OCI-LY1 (cell line): ENCODE measurements around the gene ELP2.
A peak's percentile ranks its signal among the peaks of the same experiment; 100 is the strongest.

Experiments used
- H2AFZ ChIP-seq: fragments of 200-600 bp; sonication (generic), shearing (Covaris generic); 2 replicates; pipeline ENCODE4 v1.6.0; 2014; ENCODE audit warnings: antibody characterized with exemption, mild to moderate bottlenecking, low read length
- H3F3A ChIP-seq: fragments of 200-600 bp; sonication (generic), shearing (Covaris generic); 2 replicates; pipeline ENCODE4 v1.6.0; 2014; ENCODE audit warnings: mild to moderate bottlenecking, antibody characterized with exemption, low read length, moderate library complexity; ENCODE audit not compliant: insufficient read depth
- H3K27ac ChIP-seq: fragments of 200-600 bp; sonication (generic); 2 replicates; pipeline ENCODE4 v1.5.1; 2014; ENCODE audit warnings: low read length, mixed run types, mild to moderate bottlenecking, low read depth; ENCODE audit not compliant: poor library complexity, severe bottlenecking
- H3K27me3 ChIP-seq: fragments of 200-600 bp; sonication (generic); 2 replicates; pipeline ENCODE4 v1.6.0; 2014; ENCODE audit warnings: antibody characterized with exemption, mild to moderate bottlenecking, low read length, moderate library complexity; ENCODE audit not compliant: insufficient read depth
- H3K36me3 ChIP-seq: fragments of 200-600 bp; sonication (generic); 2 replicates; pipeline ENCODE4 v1.6.1; 2014; ENCODE audit warnings: mild to moderate bottlenecking, antibody characterized with exemption, low read length, moderate library complexity, mixed read lengths; ENCODE audit not compliant: insufficient read depth
- H3K4me1 ChIP-seq: fragments of 200-600 bp; sonication (generic); 2 replicates; pipeline ENCODE4 v1.5.1; 2014; ENCODE audit warnings: mild to moderate bottlenecking, low read length, moderate library complexity; ENCODE audit not compliant: insufficient read depth, severe bottlenecking
- H3K4me2 ChIP-seq: fragments of 200-600 bp; sonication (generic), shearing (Covaris generic); 2 replicates; pipeline ENCODE4 v1.6.1; 2014; ENCODE audit warnings: low read length
- H3K4me3 ChIP-seq: fragments of 200-600 bp; sonication (generic); 2 replicates; pipeline ENCODE4 v1.5.1; 2014; ENCODE audit warnings: low read length, low read depth, mild to moderate bottlenecking, mixed read lengths; ENCODE audit not compliant: poor library complexity, severe bottlenecking
- H3K79me2 ChIP-seq: fragments of 200-600 bp; shearing (Covaris generic); 2 replicates; pipeline ENCODE4 v1.6.1; 2016; ENCODE audit warnings: mixed run types, low read length, mixed read lengths; ENCODE audit not compliant: insufficient read depth
- H3K9ac ChIP-seq: fragments of 200-600 bp; sonication (generic), shearing (Covaris generic); 2 replicates; pipeline ENCODE4 v1.6.1; 2014; ENCODE audit warnings: mild to moderate bottlenecking, low read length, mixed read lengths
- H3K9me2 ChIP-seq: fragments of 200-600 bp; sonication (generic), shearing (Covaris generic); 2 replicates; pipeline ENCODE4 v1.6.1; 2014; ENCODE audit warnings: low read depth, mild to moderate bottlenecking, low read length, mixed read lengths
- H3K9me3 ChIP-seq: fragments of 200-600 bp; shearing (Covaris generic); 2 replicates; pipeline ENCODE4 v1.6.1; 2014; ENCODE audit warnings: low read length, mixed read lengths
- H4K20me1 ChIP-seq: fragments of 200-600 bp; sonication (generic), shearing (Covaris generic); 2 replicates; pipeline ENCODE4 v1.6.0; 2016; ENCODE audit warnings: mild to moderate bottlenecking, low read length; ENCODE audit not compliant: insufficient read depth
- EZH2 ChIP-seq: fragments of 200-600 bp; sonication (generic), shearing (Covaris generic); IDR thresholded peaks from 2 replicates; pipeline ENCODE4 v1.8.0; 2017; ENCODE audit warnings: borderline replicate concordance, mixed run types, mild to moderate bottlenecking, antibody characterized with exemption, low read length, moderate library complexity, mixed read lengths
- TF ChIP-seq, protein P1 (sequence below): fragments of 200-600 bp; sonication (generic), shearing (Covaris generic); IDR thresholded peaks from 2 replicates; pipeline ENCODE4 v1.5.1; 2017; ENCODE audit warnings: mild to moderate bottlenecking, antibody characterized with exemption, low read length, moderate library complexity, mixed read lengths

ELP2 gene

GRCh38 chr18:36130883-36131653 lies 1.4 kb downstream of the ELP2 start:
- H2AFZ ChIP-seq, result no peak overlapping the region
- H3F3A ChIP-seq, result no peaks in the 10 kb centered on the region
- peak overlapping the region; percentile 100 for H3K4me3 ChIP-seq
- H4K20me1 ChIP-seq, result no peaks in the 10 kb centered on the region
- peak overlapping the region; percentile 97 for H3K4me2 ChIP-seq
- no peak overlapping the region for H3K27ac ChIP-seq
- H3K9me3 ChIP-seq, result no peaks in the 10 kb centered on the region
- H3K36me3 ChIP-seq, result peaks cover 19% of the 10 kb centered on the region; the same call in 1 of the 2 replicates
- TF ChIP-seq, protein P1, sequence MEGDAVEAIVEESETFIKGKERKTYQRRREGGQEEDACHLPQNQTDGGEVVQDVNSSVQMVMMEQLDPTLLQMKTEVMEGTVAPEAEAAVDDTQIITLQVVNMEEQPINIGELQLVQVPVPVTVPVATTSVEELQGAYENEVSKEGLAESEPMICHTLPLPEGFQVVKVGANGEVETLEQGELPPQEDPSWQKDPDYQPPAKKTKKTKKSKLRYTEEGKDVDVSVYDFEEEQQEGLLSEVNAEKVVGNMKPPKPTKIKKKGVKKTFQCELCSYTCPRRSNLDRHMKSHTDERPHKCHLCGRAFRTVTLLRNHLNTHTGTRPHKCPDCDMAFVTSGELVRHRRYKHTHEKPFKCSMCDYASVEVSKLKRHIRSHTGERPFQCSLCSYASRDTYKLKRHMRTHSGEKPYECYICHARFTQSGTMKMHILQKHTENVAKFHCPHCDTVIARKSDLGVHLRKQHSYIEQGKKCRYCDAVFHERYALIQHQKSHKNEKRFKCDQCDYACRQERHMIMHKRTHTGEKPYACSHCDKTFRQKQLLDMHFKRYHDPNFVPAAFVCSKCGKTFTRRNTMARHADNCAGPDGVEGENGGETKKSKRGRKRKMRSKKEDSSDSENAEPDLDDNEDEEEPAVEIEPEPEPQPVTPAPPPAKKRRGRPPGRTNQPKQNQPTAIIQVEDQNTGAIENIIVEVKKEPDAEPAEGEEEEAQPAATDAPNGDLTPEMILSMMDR, result no peak
- TF ChIP-seq EZH2, result no peak
- peaks cover 37% of the 10 kb centered on the region for H3K79me2 ChIP-seq
- H3K9ac ChIP-seq, result peak overlapping the region; percentile 94
- peaks cover 30% of the 10 kb centered on the region for H3K4me1 ChIP-seq
- H3K27me3 ChIP-seq, result no peaks in the 10 kb centered on the region
- H3K9me2 ChIP-seq, result no peaks in the 10 kb centered on the region

- H3K4me1 ChIP-seq, result peaks cover 30% of the 10 kb centered on the region
- H4K20me1 ChIP-seq, result no peaks in the 10 kb centered on the region
- peaks cover 26% of the 10 kb centered on the region for H3K36me3 ChIP-seq
- H3K79me2 ChIP-seq, result peaks cover 37% of the 10 kb centered on the region
- peak overlapping the region; percentile 97; the same call in 1 of the 2 replicates for H3K4me2 ChIP-seq
- H3K9me2 ChIP-seq, result no peaks in the 10 kb centered on the region
- TF ChIP-seq, protein P1, result no peak
- no peak for TF ChIP-seq EZH2
- no peaks in the 10 kb centered on the region for H3K27me3 ChIP-seq
- H3K27ac ChIP-seq, result no peak overlapping the region
- H2AFZ ChIP-seq, result no peak overlapping the region
- no peaks in the 10 kb centered on the region for H3K9me3 ChIP-seq
- no peak overlapping the region for H3K9ac ChIP-seq
- H3K4me3 ChIP-seq, result no peak overlapping the region
- H3F3A ChIP-seq, result no peaks in the 10 kb centered on the region
These were observed 2.2 kb downstream of the ELP2 start for GRCh38 chr18:36131692-36132483.

GRCh38 chr18:36132756-36133155 lies 3.1 kb downstream of the ELP2 start:
- Histone ChIP-seq H4K20me1 (no peaks in the 10 kb centered on the region), H2AFZ (no peak overlapping the region), H3K4me1 (peaks cover 28% of the 10 kb centered on the region), H3K9me2 (no peaks in the 10 kb centered on the region), H3K4me2 (no peak overlapping the region), H3K36me3 (peaks cover 33% of the 10 kb centered on the region), H3K4me3 (no peak overlapping the region), H3K27ac (no peak overlapping the region), H3K9me3 (no peaks in the 10 kb centered on the region), H3K27me3 (no peaks in the 10 kb centered on the region), H3K79me2 (peaks cover 37% of the 10 kb centered on the region), H3F3A (no peaks in the 10 kb centered on the region; the same call in 1 of the 2 replicates), H3K9ac (no peak overlapping the region)
- TF ChIP-seq, protein P1, result no peak
